DMS 273 (cell line): ENCODE measurements around the gene PGS1.

Experiments used
- DNase-seq: peaks from one replicate; lab custom pipeline; 2025; ENCODE audit not compliant: unreplicated experiment; lab: John Stamatoyannopoulos, UW

PGS1 gene

DNA sequence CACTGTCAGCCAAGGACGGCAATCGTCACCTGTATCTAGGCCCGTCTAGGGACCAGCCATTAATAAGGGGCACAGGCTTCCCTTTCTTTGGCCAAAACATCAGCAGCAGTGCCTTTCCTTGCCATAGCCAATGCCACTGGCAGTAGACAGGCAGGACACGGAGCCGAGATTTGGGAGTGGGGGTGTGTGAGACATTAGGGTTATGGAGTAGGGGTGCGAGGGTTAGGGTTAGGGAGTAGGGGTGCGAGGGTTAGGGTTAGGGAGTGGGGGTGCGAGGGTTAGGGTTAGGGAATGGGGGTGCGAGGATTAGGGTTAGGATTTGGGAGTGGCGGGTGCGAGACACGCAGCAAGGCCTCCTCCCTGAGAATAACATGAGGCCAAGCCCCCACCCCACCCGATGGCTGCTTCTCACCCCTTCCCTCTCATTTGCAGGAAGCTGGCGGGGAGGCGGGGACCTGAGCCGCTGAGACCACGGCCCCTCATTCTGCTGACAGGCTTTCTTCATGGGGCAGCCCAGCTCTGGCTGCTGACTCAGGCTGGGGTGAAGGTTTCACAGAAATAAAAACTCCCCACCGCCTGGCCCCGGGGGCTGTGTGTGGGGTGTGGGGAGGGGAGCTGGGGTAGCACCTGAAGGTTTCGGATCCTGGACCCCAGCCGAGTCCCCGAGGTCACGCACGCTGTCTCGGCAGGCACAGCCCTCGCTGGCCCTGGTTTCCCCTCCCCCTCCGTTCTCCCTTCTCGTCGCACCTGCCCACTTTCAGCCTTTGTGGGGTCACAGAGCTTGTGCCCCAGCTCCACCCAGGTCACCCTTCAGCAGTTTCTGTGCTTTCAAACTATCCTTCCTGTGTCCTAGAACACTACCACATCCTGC is 93.8 kb downstream of the PGS1 start:
- no peak for DNase-seq

DNA sequence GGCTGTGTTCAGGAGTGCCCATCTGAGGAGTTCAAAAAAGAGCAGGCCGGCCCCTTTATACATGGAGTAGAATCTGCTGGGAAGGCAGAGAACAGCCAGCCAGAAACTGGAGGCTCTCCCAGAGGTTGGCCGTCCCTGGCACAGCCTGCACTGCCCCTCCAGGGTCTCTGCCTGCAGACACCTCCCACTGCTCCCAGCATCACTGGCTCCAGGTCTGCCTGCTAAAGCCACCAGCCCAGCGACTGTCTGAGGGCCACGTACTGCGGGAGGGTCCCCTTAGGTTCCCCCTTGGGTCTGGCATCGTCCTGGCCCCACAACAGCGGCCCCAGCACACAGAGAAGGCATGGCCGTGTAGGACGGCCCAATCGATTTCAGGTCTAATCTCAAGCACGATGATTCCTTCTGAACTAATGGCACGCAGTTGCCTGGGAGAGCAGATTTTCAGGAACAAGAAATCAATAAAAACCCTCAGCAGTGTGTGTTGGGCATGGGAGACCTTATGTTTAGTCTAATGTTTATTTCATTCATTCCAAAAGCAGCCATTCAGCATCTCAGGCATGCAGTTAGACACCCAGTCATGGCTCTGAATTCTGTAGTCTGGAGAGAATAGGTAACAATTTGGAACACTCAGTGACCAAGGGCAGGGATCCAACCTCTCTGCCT is 95.6 kb downstream of the PGS1 start:
- no peak for DNase-seq
